ENCODE data around the gene FOXF1.

DNA sequence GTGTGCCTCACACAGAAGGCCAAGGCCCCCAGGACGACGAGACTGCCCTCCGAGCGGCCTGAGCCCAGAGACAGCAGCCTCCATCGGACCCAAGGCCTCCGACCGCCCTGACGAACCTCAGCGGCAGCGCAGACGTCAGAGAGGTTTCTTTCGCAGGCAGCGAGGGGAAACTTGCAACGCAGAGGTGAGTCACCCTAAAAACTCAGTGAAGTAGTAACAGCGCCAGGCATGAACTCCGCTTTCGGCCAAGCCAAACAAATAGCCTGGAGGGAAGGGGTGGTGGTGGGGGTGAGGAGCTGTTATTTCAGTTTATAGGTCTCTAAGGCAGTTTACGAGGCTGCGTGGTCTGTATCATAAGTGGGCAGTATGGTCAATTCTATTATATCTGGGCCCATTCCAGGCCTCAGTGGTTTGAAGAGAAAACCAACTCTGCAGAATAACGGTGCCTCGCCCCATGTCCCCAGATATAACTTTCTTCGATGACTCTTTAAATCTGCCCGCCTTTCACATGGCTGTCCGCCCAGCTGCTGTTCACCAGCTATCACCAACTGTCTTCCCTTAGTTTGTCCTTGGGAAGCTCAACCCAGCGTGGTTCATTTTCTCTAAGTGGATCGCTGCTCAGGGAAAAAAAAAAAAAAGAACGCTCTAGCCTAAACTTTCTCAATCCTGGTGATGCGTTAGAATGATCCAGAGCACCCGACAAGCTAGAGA, 43.5 kb upstream of the FOXF1 start:
- TF ChIP-seq, protein P1, sequence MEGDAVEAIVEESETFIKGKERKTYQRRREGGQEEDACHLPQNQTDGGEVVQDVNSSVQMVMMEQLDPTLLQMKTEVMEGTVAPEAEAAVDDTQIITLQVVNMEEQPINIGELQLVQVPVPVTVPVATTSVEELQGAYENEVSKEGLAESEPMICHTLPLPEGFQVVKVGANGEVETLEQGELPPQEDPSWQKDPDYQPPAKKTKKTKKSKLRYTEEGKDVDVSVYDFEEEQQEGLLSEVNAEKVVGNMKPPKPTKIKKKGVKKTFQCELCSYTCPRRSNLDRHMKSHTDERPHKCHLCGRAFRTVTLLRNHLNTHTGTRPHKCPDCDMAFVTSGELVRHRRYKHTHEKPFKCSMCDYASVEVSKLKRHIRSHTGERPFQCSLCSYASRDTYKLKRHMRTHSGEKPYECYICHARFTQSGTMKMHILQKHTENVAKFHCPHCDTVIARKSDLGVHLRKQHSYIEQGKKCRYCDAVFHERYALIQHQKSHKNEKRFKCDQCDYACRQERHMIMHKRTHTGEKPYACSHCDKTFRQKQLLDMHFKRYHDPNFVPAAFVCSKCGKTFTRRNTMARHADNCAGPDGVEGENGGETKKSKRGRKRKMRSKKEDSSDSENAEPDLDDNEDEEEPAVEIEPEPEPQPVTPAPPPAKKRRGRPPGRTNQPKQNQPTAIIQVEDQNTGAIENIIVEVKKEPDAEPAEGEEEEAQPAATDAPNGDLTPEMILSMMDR (IDR thresholded peaks at IDR 0.05): no peak
- TF ChIP-seq REST (IDR thresholded peaks at IDR 0.05; ENCODE audit: insufficient read depth in 1 of 2, low read depth in 2 of 2, low read length in 1 of 2): no peak
- TF ChIP-seq POLR2AphosphoS5 (IDR thresholded peaks at IDR 0.05; ENCODE audit: low read depth, low read length): no peak
- no peak for TF ChIP-seq SIN3A (IDR thresholded peaks at IDR 0.05; ENCODE audit: borderline replicate concordance, insufficient read depth, low read depth, low read length)

Data from Panc1 (cell line).